Cardiac fibroblast (primary cell): ENCODE measurements around the gene PDE12.
"Not testable (repeated sequence)": the region's sequence is repeated elsewhere in the genome, so short reads cannot be mapped to it uniquely, and the experiment has no call there.

Source experiments
- DNase-seq, 2 donors: peaks; one replicate each; pipeline versions ENCODE4 v3.0.0 to v3.0.0-alpha.2; 2010; ENCODE audit warnings: low read depth in 2 of 2
- H3K4me3 ChIP-seq, 2 donors: replicated peaks in 1 of 2; 1 replicate in 1 of 2; 2 replicates in 1 of 2; pipeline ENCODE4 v1.5.1; 2011; ENCODE audit warnings: low read depth in 2 of 2, low read length in 2 of 2, mild to moderate bottlenecking in 2 of 2, moderate library complexity in 1 of 2
- CTCF ChIP-seq: IDR thresholded peaks from one replicate; pipeline ENCODE4 v1.5.1; 2011; ENCODE audit warnings: low read depth, mild to moderate bottlenecking, low read length, inconsistent platforms

Gene PDE12

GRCh38 chr3:57596495-57597126 lies 40.5 kb downstream of the PDE12 start:
- H3K4me3 ChIP-seq, result peak overlapping the region; percentile 90 to 100
- TF ChIP-seq CTCF, result no peak
- peak; percentile 92 to 95 for DNase-seq

- TF ChIP-seq CTCF, result peak; percentile 10
- DNase-seq, result peak; percentile 100
- peak within 1 kb of the TSS; percentile 90 to 100 for H3K4me3 ChIP-seq
Measured at GRCh38 chr3:57597127-57597923, 41.3 kb downstream of the PDE12 start, which contains the start of gene ARF4. ARF4 (minus strand) TSS chr3:57597344; CDS start chr3:57597140, 204 bp downstream.

GRCh38 chr3:57598765-57599360 lies 42.8 kb downstream of the PDE12 start:
- peak overlapping the region; percentile 58 to 72 for H3K4me3 ChIP-seq
- TF ChIP-seq CTCF, result no peak
- no peak for DNase-seq

- TF ChIP-seq CTCF, result no peak
- no peak overlapping the region for H3K4me3 ChIP-seq
- DNase-seq, result no peak
Measured at GRCh38 chr3:57600195-57600594, 44.1 kb downstream of the PDE12 start.

GRCh38 chr3:57604971-57605370 lies 48.9 kb downstream of the PDE12 start:
- no peak for TF ChIP-seq CTCF
- no peak for DNase-seq
- H3K4me3 ChIP-seq, result no peak overlapping the region

- TF ChIP-seq CTCF, result no peak
- no peak for DNase-seq
- no peak overlapping the region for H3K4me3 ChIP-seq
Measured at GRCh38 chr3:57605683-57606082, 49.6 kb downstream of the PDE12 start.

- not testable (repeated sequence) for H3K4me3 ChIP-seq, DNase-seq
Measured at GRCh38 chr3:57611870-57612269, 55.8 kb downstream of the PDE12 start.
